Islet precursor cell (in vitro differentiated cells): Measurements from ENCODE around the gene GCK.
A peak's percentile ranks its signal among the peaks of the same experiment; 100 is the strongest.

ENCODE experiments used
- DNase-seq: peaks from one replicate; pipeline ENCODE4 v3.0.0-alpha.2; 2018

The GCK gene

DNA sequence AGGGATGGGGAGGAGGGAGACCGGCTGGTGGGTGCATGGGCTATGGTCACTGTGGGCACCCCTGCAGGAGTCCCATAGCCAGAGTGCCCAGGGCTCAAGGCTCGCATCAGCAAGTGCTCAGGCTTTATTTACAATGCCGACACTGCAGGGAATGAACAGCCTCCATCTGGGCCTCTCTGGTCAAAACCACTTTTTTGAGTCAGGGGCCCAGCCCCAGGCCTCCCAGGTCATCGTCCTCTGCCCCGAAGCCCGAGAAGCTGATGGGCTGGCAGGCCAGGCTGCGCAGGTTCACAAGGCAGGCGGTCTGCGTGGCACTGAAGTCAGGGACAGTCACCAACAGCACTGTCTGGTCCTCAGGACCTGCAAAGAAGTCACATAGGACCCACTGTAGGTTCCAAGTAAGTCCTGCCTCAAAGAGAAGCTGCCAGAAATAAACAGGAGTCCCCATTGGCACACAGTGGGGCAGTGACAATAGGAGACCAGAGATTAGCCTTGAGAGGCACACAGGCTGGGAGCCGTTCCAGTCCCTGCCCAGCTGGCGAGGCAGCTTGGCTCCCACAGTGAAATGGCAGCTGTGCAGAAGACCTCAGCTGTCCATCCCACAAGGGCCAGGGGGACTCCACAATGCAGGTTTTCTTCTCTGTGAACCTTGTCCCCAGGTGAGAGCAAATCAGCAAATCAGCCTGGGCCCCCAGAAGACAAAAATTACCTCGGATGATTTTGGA, 74.5 kb downstream of the GCK start:
- DNase-seq, result no peak

DNA sequence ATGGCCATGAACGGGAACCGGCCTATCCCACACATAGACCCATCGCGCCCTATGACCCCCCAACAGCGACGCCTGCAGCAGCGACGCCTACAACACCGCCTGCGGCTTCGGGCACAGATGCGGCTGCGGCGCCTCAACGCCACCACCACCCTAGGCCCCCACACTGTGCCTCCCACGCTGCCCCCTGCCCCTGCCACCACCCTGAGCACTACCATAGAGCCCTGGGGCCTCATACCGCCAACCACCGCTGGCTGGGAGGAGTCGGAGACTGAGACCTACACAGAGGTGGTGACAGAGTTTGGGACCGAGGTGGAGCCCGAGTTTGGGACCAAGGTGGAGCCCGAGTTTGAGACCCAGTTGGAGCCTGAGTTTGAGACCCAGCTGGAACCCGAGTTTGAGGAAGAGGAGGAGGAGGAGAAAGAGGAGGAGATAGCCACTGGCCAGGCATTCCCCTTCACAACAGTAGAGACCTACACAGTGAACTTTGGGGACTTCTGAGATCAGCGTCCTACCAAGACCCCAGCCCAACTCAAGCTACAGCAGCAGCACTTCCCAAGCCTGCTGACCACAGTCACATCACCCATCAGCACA, 75.4 kb downstream of the GCK start:
- DNase-seq, result no peak

DNA sequence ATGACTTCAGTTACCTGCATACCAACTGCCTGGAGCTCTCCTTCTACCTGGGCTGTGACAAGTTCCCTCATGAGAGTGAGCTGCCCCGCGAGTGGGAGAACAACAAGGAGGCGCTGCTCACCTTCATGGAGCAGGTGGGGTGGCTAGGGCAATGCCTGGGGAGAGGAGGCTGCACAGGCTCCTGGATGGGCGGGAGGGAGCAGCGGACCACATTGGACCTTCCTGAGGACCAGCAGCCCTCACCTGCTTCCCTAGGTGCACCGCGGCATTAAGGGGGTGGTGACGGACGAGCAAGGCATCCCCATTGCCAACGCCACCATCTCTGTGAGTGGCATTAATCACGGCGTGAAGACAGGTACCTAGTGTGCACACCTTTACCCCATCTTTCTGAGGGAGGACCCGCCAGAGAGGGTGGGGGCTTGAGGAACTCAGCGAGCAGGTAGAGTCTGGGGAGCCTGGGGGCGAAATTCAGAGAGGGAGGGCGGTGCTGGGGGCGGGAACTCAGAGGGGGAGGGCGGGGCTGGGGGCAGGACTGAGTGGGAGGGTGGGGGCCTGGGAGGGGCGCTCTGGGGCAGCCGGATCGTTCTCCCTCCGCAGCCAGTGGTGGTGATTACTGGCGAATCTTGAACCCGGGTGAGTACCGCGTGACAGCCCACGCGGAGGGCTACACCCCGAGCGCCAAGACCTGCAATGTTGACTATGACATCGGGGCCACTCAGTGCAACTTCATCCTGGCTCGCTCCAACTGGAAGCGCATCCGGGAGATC, 76.1 kb downstream of the GCK start:
- no peak for DNase-seq

DNA sequence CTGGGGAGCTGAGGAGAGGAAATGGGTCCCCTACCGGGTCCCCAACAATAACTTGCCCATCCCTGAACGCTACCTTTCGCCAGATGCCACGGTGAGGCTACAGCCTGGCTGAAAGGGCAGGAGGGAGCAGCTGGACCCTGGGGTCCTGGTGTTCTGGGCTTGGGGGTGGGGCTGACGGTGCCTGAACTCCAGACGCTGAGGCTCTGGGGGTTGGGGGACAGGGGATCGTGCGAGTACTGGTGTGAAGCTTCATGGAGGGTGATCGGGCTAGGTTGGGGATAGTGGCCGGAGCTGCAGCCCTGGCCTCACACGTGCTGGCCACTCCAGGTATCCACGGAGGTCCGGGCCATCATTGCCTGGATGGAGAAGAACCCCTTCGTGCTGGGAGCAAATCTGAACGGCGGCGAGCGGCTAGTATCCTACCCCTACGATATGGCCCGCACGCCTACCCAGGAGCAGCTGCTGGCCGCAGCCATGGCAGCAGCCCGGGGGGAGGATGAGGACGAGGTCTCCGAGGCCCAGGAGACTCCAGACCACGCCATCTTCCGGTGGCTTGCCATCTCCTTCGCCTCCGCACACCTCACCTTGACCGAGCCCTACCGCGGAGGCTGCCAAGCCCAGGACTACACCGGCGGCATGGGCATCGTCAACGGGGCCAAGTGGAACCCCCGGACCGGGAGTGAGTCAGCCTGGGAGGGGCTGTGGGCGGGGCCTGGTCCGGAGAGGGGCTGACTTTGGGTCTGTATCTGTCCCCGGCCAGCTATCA, 76.8 kb downstream of the GCK start:
- no peak for DNase-seq

DNA sequence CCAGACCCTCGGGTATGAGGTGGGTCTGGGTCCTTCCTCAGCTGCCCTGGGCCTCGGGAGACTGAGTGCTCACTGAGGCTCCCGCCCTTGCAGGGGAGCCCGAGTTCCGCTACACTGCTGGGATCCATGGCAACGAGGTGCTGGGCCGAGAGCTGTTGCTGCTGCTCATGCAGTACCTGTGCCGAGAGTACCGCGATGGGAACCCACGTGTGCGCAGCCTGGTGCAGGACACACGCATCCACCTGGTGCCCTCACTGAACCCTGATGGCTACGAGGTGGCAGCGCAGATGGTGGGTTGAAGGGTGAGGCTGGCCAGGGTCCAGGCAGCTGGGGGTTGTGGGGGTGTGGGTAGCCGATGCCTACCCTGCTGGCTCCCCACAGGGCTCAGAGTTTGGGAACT, 77.5 kb downstream of the GCK start:
- no peak for DNase-seq

DNA sequence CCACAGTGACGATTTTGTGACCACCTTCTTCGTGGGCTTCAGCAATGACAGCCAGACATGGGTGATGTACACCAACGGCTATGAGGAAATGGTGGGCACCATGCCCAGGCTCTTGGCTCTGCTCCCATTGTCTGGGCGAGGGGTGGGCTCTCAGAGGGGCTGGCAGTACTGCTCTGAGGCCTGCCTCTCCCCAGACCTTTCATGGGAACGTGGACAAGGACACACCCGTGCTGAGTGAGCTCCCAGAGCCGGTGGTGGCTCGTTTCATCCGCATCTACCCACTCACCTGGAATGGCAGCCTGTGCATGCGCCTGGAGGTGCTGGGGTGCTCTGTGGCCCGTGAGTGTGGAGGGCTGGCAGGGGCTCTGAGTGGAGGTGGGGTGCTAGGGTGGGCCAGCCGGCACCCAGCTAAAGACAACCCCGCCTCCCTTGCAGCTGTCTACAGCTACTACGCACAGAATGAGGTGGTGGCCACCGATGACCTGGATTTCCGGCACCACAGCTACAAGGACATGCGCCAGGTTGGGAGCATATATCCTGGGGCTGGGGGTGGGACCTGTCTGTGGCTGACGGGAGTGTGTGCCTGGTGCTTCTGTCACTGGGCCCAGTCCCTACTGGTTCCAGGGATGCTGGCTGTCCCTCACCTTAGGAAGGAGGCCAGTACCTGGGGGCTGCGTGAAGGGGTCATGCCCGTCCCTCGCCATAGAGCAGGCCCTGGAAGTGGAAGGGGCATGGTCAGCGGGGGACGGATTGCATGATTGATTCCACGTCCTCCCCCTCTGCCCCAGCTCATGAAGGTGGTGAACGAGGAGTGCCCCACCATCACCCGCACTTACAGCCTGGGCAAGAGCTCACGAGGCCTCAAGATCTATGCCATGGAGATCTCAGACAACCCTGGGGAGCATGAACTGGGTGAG, 78.3 kb downstream of the GCK start:
- no peak for DNase-seq

DNA sequence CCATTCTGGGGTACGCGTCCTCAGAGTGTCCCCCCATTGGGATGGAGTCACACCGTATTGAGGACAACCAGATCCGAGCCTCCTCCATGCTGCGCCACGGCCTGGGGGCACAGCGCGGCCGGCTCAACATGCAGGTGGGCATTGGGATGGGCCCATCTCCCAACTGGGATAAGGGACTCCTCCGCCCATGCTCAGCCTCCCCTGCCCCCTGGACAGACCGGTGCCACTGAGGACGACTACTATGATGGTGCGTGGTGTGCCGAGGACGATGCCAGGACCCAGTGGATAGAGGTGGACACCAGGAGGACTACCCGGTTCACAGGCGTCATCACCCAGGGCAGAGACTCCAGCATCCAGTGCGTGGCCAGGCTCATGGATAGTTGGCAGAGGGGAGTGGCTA, 79.2 kb downstream of the GCK start:
- no peak for DNase-seq

DNA sequence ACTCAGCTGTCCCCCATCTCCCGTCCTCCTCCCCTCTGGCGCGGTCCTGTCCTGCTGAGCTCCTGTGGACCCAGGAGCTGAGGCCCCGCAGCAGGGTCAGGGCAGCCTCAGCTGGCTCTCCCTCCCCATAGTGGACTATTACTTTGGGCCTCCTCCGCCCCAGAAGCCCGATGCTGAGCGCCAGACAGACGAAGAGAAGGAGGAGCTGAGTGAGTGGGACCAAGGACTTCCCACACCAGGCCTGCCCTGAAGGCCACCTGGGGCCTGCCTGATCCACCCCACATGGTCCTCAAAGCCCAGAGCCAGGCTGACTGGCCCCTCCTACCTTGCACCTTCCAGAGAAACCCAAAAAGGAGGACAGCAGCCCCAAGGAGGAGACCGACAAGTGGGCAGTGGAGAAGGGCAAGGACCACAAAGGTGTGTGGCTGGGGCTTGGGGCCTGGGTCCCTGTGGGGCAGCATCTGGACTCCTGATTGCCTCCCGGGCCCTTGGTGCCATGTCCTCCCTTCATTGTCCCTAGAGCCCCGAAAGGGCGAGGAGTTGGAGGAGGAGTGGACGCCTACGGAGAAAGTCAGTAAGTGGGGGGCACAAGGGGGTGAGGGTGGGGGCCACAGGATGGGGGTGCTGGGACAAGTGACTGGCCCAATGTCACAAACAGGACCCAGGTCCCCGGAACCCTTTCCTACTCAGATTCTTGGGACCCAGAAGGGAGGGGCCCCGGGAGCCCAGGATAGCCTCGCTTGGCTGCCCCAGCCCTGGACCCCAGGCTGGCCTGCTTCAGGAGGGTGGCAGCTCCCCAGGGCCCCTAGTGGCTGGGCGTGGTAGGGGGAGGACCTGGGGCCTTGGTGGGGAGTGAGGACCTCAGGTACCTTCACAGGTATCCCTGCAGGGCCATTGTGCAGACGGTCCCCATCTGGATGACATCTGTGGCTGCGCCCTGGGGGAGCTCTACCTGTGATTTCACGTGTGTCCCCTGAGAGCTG, 80.2 kb downstream of the GCK start:
- DNase-seq, result no peak

DNA sequence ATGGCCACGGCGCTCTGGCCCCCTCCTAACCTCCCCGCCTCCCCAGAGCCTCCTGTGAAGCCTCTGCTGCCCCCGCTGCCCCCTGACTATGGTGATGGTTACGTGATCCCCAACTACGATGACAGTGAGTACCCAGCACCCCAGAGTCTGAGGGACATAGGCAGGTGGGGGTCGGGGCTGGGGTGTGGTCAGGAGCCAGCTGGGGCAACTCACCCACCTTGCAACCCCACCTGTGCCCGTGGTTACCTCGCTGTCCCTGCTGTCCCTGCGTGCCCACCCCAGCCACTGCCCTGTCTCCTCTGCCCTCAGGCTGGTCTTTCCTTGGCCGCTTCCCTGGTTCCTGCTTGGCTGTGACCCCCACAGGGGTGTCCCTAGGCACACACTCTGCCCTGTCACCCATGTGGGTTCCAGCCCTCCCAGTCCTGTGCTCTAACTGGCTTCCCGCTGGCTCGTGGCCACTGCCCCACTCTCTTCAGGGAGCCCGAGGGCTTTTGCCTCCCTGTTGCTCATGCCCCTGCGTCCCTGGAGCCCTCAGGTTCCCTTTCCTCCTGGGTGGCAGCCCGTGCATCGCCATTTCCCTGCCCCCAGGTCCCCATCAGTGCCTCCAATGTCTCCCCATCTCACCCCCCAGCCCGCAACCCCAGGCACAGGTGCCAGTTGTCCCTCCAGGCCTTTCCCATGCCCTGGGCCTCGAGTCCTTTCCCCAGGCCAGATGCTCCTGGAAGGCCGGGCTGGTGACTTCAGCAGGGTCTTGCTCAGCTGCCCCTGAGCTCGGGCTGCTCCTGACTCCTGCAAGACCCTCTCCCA, 81.1 kb downstream of the GCK start:
- no peak for DNase-seq

DNA sequence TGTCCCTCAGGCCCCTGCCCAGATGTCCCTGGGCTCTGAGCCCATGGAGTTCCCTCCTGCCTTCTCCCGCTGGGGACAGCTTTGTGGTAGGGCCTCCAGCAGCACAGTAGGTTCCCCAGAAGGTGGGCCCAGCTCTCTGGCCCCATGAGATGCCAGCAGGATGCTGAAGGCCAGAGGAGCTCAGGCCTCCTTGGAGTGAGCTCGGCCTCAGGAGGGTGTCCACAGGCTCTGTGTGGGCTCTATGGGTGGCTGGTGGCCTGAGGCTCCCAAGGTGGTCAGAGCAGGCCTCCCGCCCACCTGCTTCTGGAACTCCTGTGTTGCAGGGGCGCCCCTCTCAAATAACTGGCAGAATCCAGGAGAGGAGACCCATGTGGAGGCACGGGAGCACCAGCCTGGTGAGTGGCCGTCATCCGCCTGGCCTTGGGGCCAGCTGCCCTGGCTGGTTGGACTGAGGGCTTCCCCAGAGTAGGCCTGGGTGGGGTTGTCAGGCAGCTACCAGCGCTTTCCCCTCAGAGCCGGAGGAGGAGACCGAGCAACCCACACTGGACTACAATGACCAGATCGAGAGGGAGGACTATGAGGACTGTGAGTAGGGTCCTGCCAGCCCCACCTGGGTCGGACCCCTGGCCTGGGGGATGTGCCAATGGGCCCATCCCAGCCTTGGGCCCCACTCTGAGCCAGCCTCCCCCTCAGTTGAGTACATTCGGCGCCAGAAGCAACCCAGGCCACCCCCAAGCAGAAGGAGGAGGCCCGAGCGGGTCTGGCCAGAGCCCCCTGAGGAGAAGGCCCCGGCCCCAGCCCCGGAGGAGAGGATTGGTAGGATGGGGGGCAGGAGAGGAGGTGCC, 81.9 kb downstream of the GCK start:
- DNase-seq, result no peak

DNA sequence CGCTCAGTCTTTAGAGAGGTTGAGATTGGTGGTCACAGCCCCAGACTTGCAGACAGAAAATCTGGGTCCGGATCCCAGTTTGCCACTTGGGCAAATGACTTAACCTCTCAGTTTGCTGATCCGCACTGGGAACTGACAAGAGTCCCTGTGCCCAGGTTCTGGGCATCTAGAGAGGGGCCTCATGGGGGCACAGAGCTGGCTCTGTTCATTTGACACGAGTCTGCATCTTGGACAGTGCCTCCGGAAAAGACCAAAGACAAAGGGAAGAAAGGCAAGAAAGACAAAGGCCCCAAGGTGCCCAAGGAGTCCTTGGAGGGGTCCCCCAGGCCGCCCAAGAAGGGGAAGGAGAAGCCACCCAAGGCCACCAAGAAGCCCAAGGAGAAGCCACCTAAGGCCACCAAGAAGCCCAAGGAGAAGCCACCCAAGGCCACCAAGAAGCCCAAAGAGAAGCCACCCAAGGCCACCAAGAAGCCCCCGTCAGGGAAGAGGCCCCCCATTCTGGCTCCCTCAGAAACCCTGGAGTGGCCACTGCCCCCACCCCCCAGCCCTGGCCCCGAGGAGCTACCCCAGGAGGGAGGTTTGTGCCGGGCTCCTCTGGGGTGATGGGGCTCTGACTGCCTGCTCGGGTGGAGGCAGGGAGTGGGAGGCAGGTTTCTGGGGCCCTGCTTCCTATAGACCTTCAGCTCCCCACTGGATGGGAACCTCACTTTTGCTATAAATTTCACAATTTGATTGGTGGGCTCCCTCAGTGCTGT, 82.8 kb downstream of the GCK start:
- no peak for DNase-seq

DNA sequence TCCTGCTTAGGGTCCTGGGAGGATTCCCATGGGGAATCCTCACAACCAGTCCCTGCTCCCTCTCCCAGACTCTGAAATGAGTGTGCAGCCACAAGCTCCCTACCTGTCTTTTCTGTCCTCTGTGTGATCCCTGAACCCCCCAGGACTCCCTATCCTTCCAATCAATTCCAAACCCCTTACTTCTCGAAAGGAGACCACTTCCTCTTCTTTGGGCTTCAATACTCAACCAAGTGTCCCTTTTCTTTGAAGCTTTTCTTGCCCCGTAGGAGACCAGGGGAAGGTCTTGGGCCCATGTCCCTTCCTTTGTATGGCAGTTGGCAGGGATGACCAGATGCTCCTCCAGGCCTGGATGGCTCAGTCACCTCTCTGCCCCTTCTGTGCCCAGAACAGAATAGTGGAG, 83.4 kb downstream of the GCK start:
- DNase-seq, result no peak

DNA sequence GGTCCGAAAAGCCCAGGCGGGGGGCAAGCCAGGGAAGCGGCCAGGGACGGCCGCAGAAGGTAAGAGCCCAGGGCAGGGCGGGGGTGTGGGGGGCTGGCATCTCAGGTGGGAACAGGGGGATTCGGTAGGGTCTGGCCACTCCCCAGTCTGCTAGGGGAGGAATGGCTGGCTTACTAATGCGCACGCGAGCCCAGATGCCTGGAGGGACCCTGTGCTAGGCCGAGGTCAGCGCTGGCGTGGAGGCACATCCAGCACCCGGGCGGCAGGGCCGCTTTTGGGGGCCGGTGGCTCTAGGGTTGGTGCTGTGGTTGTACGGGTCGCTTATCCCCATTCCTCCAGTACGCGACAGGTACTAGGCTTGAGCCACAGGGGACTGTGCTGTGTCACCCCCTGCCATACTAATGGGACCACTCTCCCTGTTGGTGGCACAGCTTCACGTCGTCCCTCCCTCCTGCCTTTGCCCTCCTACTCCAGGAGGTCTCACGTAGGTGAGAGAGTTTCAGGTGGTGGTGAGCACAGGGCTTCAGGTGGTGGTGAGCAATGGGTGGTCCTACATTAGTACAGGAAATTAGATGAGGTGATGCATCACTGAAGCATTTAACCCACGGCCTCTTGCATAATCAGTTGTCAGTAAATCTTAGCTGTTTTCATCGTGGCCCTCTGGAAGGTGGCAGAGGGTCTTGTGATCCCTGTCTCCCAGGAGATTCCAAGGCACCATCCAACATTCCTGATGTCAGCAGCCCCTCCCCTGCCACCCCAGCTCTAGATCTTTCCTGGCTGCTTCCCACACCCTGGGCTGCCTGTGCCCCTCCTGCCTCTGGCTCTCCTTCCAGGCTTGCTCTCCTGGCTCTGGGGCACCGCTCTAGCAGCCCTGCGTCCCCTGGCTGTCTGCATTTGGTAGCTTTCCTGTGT, 84.1 kb downstream of the GCK start:
- peak; percentile 78 for DNase-seq

DNA sequence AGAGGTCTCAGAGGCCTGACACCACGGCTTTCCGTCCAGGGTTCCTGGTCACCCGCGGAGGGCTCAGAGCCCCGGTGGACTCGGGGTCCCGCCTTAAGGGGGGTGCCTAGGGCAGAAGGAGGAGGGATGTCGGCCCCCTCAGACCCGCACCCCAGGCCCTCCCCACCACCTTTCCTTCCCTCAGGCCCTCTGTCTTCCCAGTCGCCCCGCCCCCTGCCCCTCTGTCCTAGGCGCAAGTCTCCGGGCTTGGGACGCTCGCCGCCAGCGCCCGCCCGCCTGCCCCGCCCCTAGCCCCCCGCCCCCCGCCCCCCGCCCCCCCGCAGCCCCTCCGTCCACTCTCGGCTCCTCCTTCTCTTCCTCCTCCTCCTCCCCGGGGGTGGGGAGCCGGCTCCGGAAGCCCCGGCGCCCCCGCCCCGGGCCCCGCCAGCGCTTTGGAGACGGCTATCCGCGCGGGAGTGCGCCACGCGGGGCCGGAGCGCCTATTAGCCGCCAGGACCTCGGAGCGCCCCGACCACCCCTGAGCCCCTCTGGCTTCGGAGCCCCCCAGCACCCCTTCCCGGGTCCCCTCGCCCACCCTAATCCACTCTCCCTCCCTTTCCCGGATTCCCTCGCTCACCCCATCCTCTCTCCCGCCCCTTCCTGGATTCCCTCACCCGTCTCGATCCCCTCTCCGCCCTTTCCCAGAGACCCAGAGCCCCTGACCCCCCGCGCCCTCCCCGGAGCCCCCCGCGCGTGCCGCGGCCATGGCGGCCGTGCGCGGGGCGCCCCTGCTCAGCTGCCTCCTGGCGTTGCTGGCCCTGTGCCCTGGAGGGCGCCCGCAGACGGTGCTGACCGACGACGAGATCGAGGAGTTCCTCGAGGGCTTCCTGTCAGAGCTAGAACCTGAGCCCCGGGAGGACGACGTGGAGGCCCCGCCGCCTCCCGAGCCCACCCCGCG, 85.0 kb downstream of the GCK start, which contains the start of gene AEBP1:
Gene AEBP1, plus strand, starts transcription at position 423 of the 937 bp plus-strand sequence. Its CDS starts 321 bp downstream, at position 744.
- DNase-seq, result peak; percentile 82

DNA sequence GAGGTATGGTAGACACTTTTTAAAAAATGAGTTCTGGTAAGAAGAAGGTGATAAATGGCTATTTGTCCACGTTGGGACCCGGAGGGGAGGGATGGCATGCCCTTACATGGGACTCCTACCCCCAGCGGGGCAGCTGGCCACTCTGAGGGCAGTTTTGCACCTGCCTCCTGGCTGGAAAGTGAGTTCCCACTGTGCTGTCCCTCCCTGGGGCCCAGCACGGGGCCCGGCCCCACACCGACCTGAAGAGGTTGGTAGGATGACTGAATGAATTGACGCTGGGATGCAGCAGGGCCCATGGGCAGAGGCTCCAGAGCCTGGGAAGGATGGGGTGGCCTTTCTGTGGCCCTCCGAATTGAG, 85.7 kb downstream of the GCK start:
- DNase-seq, result no peak
